Mammary epithelial cell (primary cell): Measurements from ENCODE around the gene FAM193A.
"Not testable (repeated sequence)": the region's sequence is repeated elsewhere in the genome, so short reads cannot be mapped to it uniquely, and the experiment has no call there.

Experiments used
- EZH2 ChIP-seq: IDR thresholded peaks from 2 replicates; pipeline ENCODE4 v1.6.1; 2012; ENCODE audit warnings: low read length, inconsistent platforms, borderline replicate concordance
- TF ChIP-seq, protein P1 (sequence below), 2 donors: IDR thresholded peaks in 1 of 2; conservative IDR thresholded peaks in 1 of 2; 2 replicates each; pipeline ENCODE4 v1.5.1; 2011 to 2012; ENCODE audit warnings: inconsistent platforms in 2 of 2, low read length in 2 of 2, mild to moderate bottlenecking in 2 of 2, control low read depth in 1 of 2, low read depth in 1 of 2; ENCODE audit not compliant: insufficient read depth in 1 of 2; ENCODE audit errors: extremely low read depth in 1 of 2

DNA sequence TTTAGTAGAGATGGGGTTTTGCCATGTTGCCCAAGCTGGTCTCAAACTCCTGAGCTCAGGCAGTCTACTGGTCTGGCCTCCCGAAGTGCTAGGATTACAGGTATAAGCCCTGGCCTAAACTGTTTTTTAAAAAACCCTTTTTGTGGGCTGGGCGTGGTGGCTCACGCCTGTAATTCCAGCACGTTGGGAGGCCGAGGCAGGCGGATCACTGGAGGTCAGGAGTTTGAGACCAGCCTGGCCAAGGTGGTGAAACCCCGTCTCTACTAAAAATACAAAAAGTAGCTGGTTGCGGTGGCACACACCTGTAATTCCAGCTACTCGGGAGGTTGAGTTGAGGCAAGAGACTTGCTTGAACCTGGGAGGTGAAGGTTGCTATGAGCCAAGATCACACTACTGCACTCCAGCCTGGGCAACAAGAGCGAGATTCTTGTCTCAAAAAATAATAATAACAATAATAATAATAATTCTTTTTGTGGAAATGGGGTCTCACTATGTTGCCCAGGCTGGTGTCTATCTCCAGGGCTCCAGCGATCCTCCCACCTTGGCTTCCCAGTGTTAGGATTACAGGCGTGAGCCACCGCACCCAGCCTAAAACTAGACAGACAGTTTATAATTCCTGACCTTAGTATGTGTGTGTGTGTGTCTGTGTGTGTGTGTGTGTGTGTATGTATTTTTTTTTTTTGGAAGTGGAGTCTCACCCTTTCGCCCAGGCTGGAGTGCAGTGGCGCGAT, 10.7 kb downstream of the FAM193A start:
- TF ChIP-seq EZH2 = not testable (repeated sequence)
- TF ChIP-seq, protein P1, sequence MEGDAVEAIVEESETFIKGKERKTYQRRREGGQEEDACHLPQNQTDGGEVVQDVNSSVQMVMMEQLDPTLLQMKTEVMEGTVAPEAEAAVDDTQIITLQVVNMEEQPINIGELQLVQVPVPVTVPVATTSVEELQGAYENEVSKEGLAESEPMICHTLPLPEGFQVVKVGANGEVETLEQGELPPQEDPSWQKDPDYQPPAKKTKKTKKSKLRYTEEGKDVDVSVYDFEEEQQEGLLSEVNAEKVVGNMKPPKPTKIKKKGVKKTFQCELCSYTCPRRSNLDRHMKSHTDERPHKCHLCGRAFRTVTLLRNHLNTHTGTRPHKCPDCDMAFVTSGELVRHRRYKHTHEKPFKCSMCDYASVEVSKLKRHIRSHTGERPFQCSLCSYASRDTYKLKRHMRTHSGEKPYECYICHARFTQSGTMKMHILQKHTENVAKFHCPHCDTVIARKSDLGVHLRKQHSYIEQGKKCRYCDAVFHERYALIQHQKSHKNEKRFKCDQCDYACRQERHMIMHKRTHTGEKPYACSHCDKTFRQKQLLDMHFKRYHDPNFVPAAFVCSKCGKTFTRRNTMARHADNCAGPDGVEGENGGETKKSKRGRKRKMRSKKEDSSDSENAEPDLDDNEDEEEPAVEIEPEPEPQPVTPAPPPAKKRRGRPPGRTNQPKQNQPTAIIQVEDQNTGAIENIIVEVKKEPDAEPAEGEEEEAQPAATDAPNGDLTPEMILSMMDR (conservative IDR thresholded peaks at IDR 0.05 in 1 of 2, IDR thresholded peaks at IDR 0.05 in 1 of 2; ENCODE audit: extremely low read depth in 1 of 2, insufficient read depth in 1 of 2, low read depth in 1 of 2, low read length in 2 of 2) = not testable (repeated sequence)
